ENCODE data around the gene ECHDC3.

- TF ChIP-seq CTCF (IDR thresholded peaks at IDR 0.05) (no peak), POLR2A (IDR thresholded peaks at IDR 0.05) (no peak)
These were observed 14.6 kb upstream of the ECHDC3 start for GRCh38 chr10:11727563-11727962.
